ENCODE measurements around the gene ACTR2. TPM values are rescaled to one million over a fixed set of nuclear protein-coding genes. Genes with fewer than 3 reads are reported as not detected.
"Not testable (repeated sequence)": the region's sequence is repeated elsewhere in the genome, so short reads cannot be mapped to it uniquely, and the experiment has no call there.

ACTR2 gene
- total and polyA plus RNA-seq, 9 of the 15 experiments (the other 6 are each of a cell fraction or from before 2014, with no cell fraction given), result 47.3 to 239 (median 108) TPM

DNA sequence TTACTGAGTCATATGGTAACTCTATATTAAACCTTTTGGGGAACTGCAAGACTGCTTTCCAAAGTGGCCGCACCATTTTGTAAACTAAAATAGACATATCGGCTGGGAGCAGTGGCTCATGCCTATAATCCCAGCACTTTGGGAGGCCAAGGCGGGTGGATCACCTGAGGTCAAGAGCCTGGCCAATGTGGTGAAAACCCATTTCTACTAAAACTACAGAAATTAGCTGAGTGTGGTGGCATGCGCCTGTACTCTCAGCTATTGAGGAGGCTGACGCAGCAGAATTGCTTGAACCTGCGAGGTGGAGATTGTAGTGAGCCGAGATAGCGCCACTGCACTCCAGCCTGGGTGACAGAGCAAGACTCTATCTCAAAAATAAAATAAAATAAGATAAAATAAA lies 6.4 kb upstream of the ACTR2 start:
- H3K4me3 ChIP-seq; H3K9me3 ChIP-seq (replicated peaks; ENCODE audit: control insufficient read depth, insufficient read depth, low read depth, low read length); in situ Hi-C loops (cut with MboI); H3K9me1 ChIP-seq (ENCODE audit: control insufficient read depth, insufficient read depth, low read length); CTCF ChIA-PET (ENCODE audit: low intra/inter-chr PET ratio); H3K27me3 ChIP-seq (ENCODE audit: control insufficient read depth in 2 of 2, insufficient read depth in 2 of 2, low read length in 2 of 2); BruUV-seq (replicated peaks); intact Hi-C loops (cut with micrococcal nuclease); H4K20me1 ChIP-seq (replicated peaks; ENCODE audit: control insufficient read depth, insufficient read depth, low read length); H3K36me3 ChIP-seq (ENCODE audit: control insufficient read depth, insufficient read depth, low read length); TF ChIP-seq TOE1 (CRISPR knock-in tag; IDR thresholded peaks at IDR 0.05; ENCODE audit: borderline replicate concordance, low read depth): not testable (repeated sequence)
- DNase-seq (ENCODE audit: extremely low read depth in 1 of 4, low spot score in 3 of 4) (peak in 1 of 4 experiments; percentile 86), ATAC-seq (peak; percentile 91), FAIRE-seq (peak; percentile 85)
- peaks cover 18% of the 10 kb centered on the region for H3K79me2 ChIP-seq (ENCODE audit: control insufficient read depth, insufficient read depth, low read length)
- H3K4me1 ChIP-seq (replicated peaks in 1 of 2; ENCODE audit: control insufficient read depth in 2 of 2, insufficient read depth in 2 of 2, low read length in 2 of 2), result peaks cover 5 to 21% of the 10 kb centered on the region in 2 experiments; a peak in 3 of 5 replicates
- POLR2A ChIA-PET, result interaction anchor here (0.6 to 1.0 kb wide), 4 partner anchors 73 to 583 kb away, joined by 3 to 4 read pairs (median 3); partner anchors contain the start of gene RAB1A
- peak overlapping the region; percentile 81 for H3K27ac ChIP-seq (ENCODE audit: extremely low read depth, low read depth, low read length)
- peak overlapping the region in 1 of 2 experiments; percentile 39; a peak in 1 of 4 replicates for H3K9ac ChIP-seq (ENCODE audit: insufficient read depth in 1 of 2, low read depth in 2 of 2, low read length in 2 of 2)
- 11% methylated on average over 8 of the region's 8 CpGs for WGBS (ENCODE audit: insufficient coverage, low coverage, missing lambda C conversion rate)
- peak overlapping the region; percentile 29 for H3K4me2 ChIP-seq (ENCODE audit: insufficient read depth, low read length)
- peak overlapping the region; percentile 57 for H2AFZ ChIP-seq (ENCODE audit: low read depth, low read length)
- peak; percentile 95 for TF ChIP-seq DPF2 (IDR thresholded peaks at IDR 0.05)
- TF ChIP-seq KDM1A (IDR thresholded peaks at IDR 0.05), result peak; percentile 89 to 91
- 0 out of 2 replicates have a peak, but pooled peaks have one; percentile 19 for TF ChIP-seq TOE1 (IDR thresholded peaks at IDR 0.05; ENCODE audit: borderline replicate concordance)
- peak; percentile 51; the same call in 1 of the 2 replicates for TF ChIP-seq XRCC3 (IDR thresholded peaks at IDR 0.05)
- TF ChIP-seq, protein P1, sequence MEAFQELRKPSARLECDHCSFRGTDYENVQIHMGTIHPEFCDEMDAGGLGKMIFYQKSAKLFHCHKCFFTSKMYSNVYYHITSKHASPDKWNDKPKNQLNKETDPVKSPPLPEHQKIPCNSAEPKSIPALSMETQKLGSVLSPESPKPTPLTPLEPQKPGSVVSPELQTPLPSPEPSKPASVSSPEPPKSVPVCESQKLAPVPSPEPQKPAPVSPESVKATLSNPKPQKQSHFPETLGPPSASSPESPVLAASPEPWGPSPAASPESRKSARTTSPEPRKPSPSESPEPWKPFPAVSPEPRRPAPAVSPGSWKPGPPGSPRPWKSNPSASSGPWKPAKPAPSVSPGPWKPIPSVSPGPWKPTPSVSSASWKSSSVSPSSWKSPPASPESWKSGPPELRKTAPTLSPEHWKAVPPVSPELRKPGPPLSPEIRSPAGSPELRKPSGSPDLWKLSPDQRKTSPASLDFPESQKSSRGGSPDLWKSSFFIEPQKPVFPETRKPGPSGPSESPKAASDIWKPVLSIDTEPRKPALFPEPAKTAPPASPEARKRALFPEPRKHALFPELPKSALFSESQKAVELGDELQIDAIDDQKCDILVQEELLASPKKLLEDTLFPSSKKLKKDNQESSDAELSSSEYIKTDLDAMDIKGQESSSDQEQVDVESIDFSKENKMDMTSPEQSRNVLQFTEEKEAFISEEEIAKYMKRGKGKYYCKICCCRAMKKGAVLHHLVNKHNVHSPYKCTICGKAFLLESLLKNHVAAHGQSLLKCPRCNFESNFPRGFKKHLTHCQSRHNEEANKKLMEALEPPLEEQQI (IDR thresholded peaks at IDR 0.05), result peak; percentile 86
- TF ChIP-seq MAFK (IDR thresholded peaks at IDR 0.05; ENCODE audit: low read length), result peak; percentile 87
- 0 out of 2 replicates have a peak, but pooled peaks have one; percentile 29 for TF ChIP-seq ELF4 (CRISPR knock-in tag; IDR thresholded peaks at IDR 0.05)
- TF ChIP-seq CCNT2 (IDR thresholded peaks at IDR 0.05; ENCODE audit: borderline replicate concordance, extremely low read depth, insufficient read length, low read depth, low read length), result peak; percentile 18
- TF ChIP-seq NFRKB (IDR thresholded peaks at IDR 0.05; ENCODE audit: low read depth), result peak; percentile 39; the same call in 1 of the 2 replicates
- TF ChIP-seq, protein P2, sequence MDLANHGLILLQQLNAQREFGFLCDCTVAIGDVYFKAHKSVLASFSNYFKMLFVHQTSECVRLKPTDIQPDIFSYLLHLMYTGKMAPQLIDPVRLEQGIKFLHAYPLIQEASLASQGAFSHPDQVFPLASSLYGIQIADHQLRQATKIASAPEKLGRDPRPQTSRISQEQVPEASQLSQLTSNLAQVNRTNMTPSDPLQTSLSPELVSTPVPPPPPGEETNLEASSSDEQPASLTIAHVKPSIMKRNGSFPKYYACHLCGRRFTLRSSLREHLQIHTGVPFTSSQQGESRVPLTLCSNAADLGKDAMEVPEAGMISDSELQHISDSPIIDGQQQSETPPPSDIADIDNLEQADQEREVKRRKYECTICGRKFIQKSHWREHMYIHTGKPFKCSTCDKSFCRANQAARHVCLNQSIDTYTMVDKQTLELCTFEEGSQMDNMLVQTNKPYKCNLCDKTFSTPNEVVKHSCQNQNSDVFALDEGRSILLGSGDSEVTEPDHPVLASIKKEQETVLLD (IDR thresholded peaks at IDR 0.05), result 0 out of 2 replicates have a peak, but pooled peaks have one; percentile 23
- TF ChIP-seq TAL1 (IDR thresholded peaks at IDR 0.05), result peak; percentile 79
- TF ChIP-seq NBN (IDR thresholded peaks at IDR 0.05; ENCODE audit: low read depth), result peak; percentile 47; the same call in 1 of the 2 replicates
- TF ChIP-seq TCF3 (CRISPR knock-in tag; IDR thresholded peaks at IDR 0.05), result peak; percentile 82
- TF ChIP-seq CREM (IDR thresholded peaks at IDR 0.05; ENCODE audit: low read depth), result peak; percentile 32; the same call in 1 of the 2 replicates
- TF ChIP-seq CBFA2T2 (conservative IDR thresholded peaks at IDR 0.05), result peak; percentile 69
- TF ChIP-seq ZNF436 (CRISPR knock-in tag; IDR thresholded peaks at IDR 0.05), result 0 out of 2 replicates have a peak, but pooled peaks have one; percentile 13
- TF ChIP-seq GATA2 (CRISPR knock-in tag; IDR thresholded peaks at IDR 0.05), result peak; percentile 41; the same call in 1 of the 2 replicates
- TF ChIP-seq NRF1 (conservative IDR thresholded peaks at IDR 0.05 in 1 of 2, IDR thresholded peaks at IDR 0.05 in 1 of 2), result peak; percentile 75 to 78
- TF ChIP-seq BACH1 (tag; IDR thresholded peaks at IDR 0.05), result peak; percentile 60; the same call in 1 of the 2 replicates
- TF ChIP-seq SMAD4 (CRISPR knock-in tag; conservative IDR thresholded peaks at IDR 0.05), result peak; percentile 31; the same call in 1 of the 2 replicates

Data from K562 (cell line).